ENCODE data around the gene INPP5K.

The INPP5K gene

GRCh38 chr17:1484676-1485422, 31.6 kb downstream of the INPP5K start:
- DNase-seq: no peak

- no peak for DNase-seq
These were observed 32.3 kb downstream of the INPP5K start for GRCh38 chr17:1484060-1484535.

GRCh38 chr17:1482680-1483079, 33.7 kb downstream of the INPP5K start:
- no peak for DNase-seq

- DNase-seq: no peak
These were observed 34.7 kb downstream of the INPP5K start for GRCh38 chr17:1481736-1482135.

GRCh38 chr17:1480747-1481465, 35.5 kb downstream of the INPP5K start:
- DNase-seq: no peak

- no peak for DNase-seq
These were observed 38.0 kb downstream of the INPP5K start for GRCh38 chr17:1478418-1478817.

GRCh38 chr17:1475321-1475854, 41.0 kb downstream of the INPP5K start:
- no peak for DNase-seq

- no peak for DNase-seq
These were observed 41.8 kb downstream of the INPP5K start for GRCh38 chr17:1474402-1475189.

GRCh38 chr17:1473841-1474240, 42.6 kb downstream of the INPP5K start:
- no peak for DNase-seq

GRCh38 chr17:1473170-1473569, 43.2 kb downstream of the INPP5K start:
- DNase-seq: no peak

- no peak for DNase-seq
These were observed 44.2 kb downstream of the INPP5K start for GRCh38 chr17:1471911-1472821.

GRCh38 chr17:1471490-1471889, 44.9 kb downstream of the INPP5K start:
- no peak for DNase-seq

GRCh38 chr17:1470755-1471462, 45.5 kb downstream of the INPP5K start:
- no peak for DNase-seq

- DNase-seq: no peak
These were observed 46.2 kb downstream of the INPP5K start for GRCh38 chr17:1470071-1470754.

GRCh38 chr17:1469231-1469852, 47.1 kb downstream of the INPP5K start:
- no peak for DNase-seq

- no peak for DNase-seq
These were observed 48.4 kb downstream of the INPP5K start for GRCh38 chr17:1467898-1468492.

GRCh38 chr17:1467258-1467657, 49.2 kb downstream of the INPP5K start:
- DNase-seq: no peak

- DNase-seq: no peak
These were observed 52.2 kb downstream of the INPP5K start for GRCh38 chr17:1464186-1464585.

GRCh38 chr17:1462164-1463112, 54.0 kb downstream of the INPP5K start:
- no peak for DNase-seq
